Endodermal cell (in vitro differentiated cells): ENCODE measurements around the gene USF1. TPM values are rescaled to one million over a fixed set of nuclear protein-coding genes. Genes with fewer than 3 reads are reported as not detected.
"Not testable (repeated sequence)": the region's sequence is repeated elsewhere in the genome, so short reads cannot be mapped to it uniquely, and the experiment has no call there.

Experiments used
- DNase-seq: peaks from one replicate; pipeline ENCODE4 v3.0.0-alpha.2; 2017
- H3K27ac ChIP-seq: 2 replicates; pipeline ENCODE4 v1.5.1; 2013; ENCODE audit warnings: mild to moderate bottlenecking, low read depth, low read length, moderate library complexity
- H3K27me3 ChIP-seq: 2 replicates; pipeline ENCODE4 v1.6.1; 2013; ENCODE audit warnings: mild to moderate bottlenecking, low read length, moderate library complexity; ENCODE audit not compliant: insufficient read depth, control insufficient read depth, poor library complexity, severe bottlenecking
- H3K36me3 ChIP-seq: 2 replicates; pipeline ENCODE4 v1.7.0; 2013; ENCODE audit warnings: mild to moderate bottlenecking, low read length, moderate library complexity; ENCODE audit not compliant: control insufficient read depth, insufficient read depth
- H3K4me1 ChIP-seq: one replicate; pipeline ENCODE4 v1.7.0; 2013; ENCODE audit warnings: low read length; ENCODE audit not compliant: control insufficient read depth, insufficient read depth
- H3K4me3 ChIP-seq: 2 replicates; pipeline ENCODE4 v1.5.1; 2013; ENCODE audit warnings: mild to moderate bottlenecking, low read length, moderate library complexity
- H3K9ac ChIP-seq: 2 replicates; pipeline ENCODE4 v1.6.1; 2013; ENCODE audit warnings: mild to moderate bottlenecking, low read length, moderate library complexity; ENCODE audit not compliant: poor library complexity, severe bottlenecking; ENCODE audit errors: extremely low read depth
- H3K9me3 ChIP-seq: 2 replicates; pipeline ENCODE4 v1.6.1; 2013; ENCODE audit warnings: mild to moderate bottlenecking, low read length, moderate library complexity; ENCODE audit not compliant: control insufficient read depth
- H3K27ac Mint-ChIP-seq: 2 replicates; pipeline ENCODE4 v1.8.0; 2020; ENCODE audit warnings: mixed read lengths
- H3K27me3 Mint-ChIP-seq: 2 replicates; pipeline ENCODE4 v1.8.0; 2021; ENCODE audit warnings: mild to moderate bottlenecking, mixed read lengths; ENCODE audit not compliant: insufficient read depth
- H3K36me3 Mint-ChIP-seq: 2 replicates; pipeline ENCODE4 v1.8.0; 2020; ENCODE audit warnings: low read depth, mixed read lengths
- H3K4me1 Mint-ChIP-seq: 2 replicates; pipeline ENCODE4 v1.8.0; 2020; ENCODE audit warnings: mixed read lengths
- H3K4me3 Mint-ChIP-seq: 2 replicates; pipeline ENCODE4 v1.8.0; 2020; ENCODE audit warnings: mild to moderate bottlenecking, moderate library complexity, mixed read lengths
- H3K9me3 Mint-ChIP-seq: 2 replicates; pipeline ENCODE4 v1.8.0; 2020; ENCODE audit warnings: mild to moderate bottlenecking, mixed read lengths
- WGBS, 2 experiments: methylation state at CpG; one replicate each; pipeline versions ENCODE4 v1.1.5 to v1.1.7; 2013; ENCODE audit warnings: missing lambda C conversion rate in 2 of 2, mixed read lengths in 1 of 2; ENCODE audit not compliant: insufficient coverage in 1 of 2, insufficient read length in 1 of 2; 5-methylcytosine and 5-hydroxymethylcytosine counted together
- total RNA-seq, 2 donors: library from RNA; stranded (reverse); fragmentation: NEBNext Ultra II Directional in 1 of 2; extraction: Animal tissue kit (Norgen Biotek cat#: 25700) in 1 of 2; gene quantifications; 2 replicates in 1 of 2; 3 replicates in 1 of 2; pipeline ENCODE4 v1.2.1, GENCODE V29; 2021
- TF ChIP-seq, protein P1 (sequence below): fragments of 200-600 bp; sonication (generic); conservative IDR thresholded peaks from 2 replicates; pipeline ENCODE4 v1.5.0; 2021; ENCODE audit warnings: antibody characterized with exemption, mild to moderate bottlenecking

USF1 gene
- total RNA-seq, 2 donors from 2014 or later: 55.5 to 57.3 TPM

DNA sequence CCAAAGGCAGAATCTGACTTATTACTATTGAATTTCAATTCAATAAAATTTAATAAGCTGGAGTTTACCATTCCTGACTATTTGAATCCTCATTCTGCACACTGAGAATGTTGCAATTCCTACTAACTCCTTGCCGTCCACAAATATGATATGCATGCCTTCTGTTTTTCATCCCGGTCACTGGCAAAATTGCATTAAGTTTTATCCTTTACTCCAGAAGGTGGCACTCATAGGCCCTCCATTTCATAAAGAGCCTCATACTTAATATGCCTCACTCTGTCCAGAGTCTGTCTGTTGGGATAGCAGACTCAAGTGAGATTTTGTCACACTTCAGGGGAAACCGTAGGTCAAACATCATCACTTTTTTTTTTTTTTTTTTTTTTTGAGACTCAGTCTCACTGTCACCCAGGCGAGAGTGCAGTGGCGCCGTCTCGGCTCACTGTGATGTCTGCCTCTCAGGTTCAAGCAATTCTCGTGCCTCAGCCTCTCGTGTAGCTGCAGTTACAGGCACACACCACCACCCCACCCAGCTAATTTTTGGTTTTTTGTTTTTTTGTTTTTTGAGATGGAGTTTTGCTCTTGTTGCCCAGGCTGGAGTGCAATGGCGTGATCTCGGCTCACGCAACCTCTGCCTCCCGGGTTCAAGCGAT is 52.1 kb downstream of the USF1 start:
- 84 to 95% methylated on average over 3 to 14 of the region's 14 CpGs for WGBS, 2 experiments
- Histone ChIP-seq H3K9me3 (no peaks in the 10 kb centered on the region), H3K27me3 (no peaks in the 10 kb centered on the region), H3K27ac (no peak overlapping the region), H3K9ac (no peak overlapping the region), H3K4me3 (no peak overlapping the region), H3K4me1 (no peaks in the 10 kb centered on the region), H3K36me3 (peaks cover 44% of the 10 kb centered on the region)
- H3K9me3 Mint-ChIP-seq: no peaks in the 10 kb centered on the region
- peaks cover 15% of the 10 kb centered on the region for H3K4me1 Mint-ChIP-seq
- H3K27me3 Mint-ChIP-seq: no peaks in the 10 kb centered on the region
- no peak overlapping the region for H3K4me3 Mint-ChIP-seq
- no peak for DNase-seq
- H3K27ac Mint-ChIP-seq: no peak overlapping the region
- TF ChIP-seq, protein P1, sequence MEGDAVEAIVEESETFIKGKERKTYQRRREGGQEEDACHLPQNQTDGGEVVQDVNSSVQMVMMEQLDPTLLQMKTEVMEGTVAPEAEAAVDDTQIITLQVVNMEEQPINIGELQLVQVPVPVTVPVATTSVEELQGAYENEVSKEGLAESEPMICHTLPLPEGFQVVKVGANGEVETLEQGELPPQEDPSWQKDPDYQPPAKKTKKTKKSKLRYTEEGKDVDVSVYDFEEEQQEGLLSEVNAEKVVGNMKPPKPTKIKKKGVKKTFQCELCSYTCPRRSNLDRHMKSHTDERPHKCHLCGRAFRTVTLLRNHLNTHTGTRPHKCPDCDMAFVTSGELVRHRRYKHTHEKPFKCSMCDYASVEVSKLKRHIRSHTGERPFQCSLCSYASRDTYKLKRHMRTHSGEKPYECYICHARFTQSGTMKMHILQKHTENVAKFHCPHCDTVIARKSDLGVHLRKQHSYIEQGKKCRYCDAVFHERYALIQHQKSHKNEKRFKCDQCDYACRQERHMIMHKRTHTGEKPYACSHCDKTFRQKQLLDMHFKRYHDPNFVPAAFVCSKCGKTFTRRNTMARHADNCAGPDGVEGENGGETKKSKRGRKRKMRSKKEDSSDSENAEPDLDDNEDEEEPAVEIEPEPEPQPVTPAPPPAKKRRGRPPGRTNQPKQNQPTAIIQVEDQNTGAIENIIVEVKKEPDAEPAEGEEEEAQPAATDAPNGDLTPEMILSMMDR: no peak
- peaks cover 50% of the 10 kb centered on the region for H3K36me3 Mint-ChIP-seq

DNA sequence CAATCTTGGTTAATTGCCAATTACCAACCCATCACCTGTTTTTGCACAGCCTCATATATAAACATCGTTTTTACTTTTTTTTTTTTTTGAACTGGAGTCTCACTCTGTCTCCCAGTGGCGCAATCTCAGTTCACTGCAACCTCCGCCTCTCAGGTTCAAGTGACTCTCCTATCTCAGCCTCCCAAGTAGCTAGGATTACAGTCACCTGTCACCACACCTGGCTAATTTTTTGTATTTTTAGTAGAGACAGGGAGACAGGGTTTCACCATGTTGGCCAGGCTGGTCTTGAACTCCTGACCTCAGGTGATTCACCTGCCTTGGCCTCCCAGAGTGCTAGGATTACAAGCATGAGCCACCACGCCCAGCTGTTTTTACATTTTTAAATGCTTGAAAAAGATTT is 53.7 kb downstream of the USF1 start:
- H3K9me3 ChIP-seq, H3K27me3 Mint-ChIP-seq, H3K9ac ChIP-seq, H3K9me3 Mint-ChIP-seq, H3K4me1 ChIP-seq, DNase-seq, H3K4me3 ChIP-seq, H3K27ac Mint-ChIP-seq, H3K27ac ChIP-seq, H3K4me3 Mint-ChIP-seq, H3K27me3 ChIP-seq: not testable (repeated sequence)
- H3K36me3 ChIP-seq: peaks cover 30% of the 10 kb centered on the region
- Mint-ChIP-seq H3K4me1 (peaks cover 14% of the 10 kb centered on the region), H3K36me3 (peaks cover 33% of the 10 kb centered on the region)
- WGBS, 2 experiments: 96 to 100% methylated on average over 3 to 4 of the region's 4 CpGs

Other genes with a start within 250 kb of the USF1 start
- gene LY9, start 249.8 kb downstream of the USF1 start, total RNA-seq: not detected
- under 1 TPM in 1 of 2 donors, not detected in 1; 0.31 TPM for gene CD244, start 183.1 kb downstream of the USF1 start, total RNA-seq
- under 1 TPM; 0.22 to 0.51 TPM for gene ITLN1, start 160.8 kb downstream of the USF1 start, total RNA-seq
- 10 to 100 TPM; 20.3 to 29.7 TPM for gene ITLN2, start 91.2 kb downstream of the USF1 start, total RNA-seq
- 100 to 1,000 TPM; 190 to 226 TPM for gene F11R, start 24.8 kb downstream of the USF1 start, total RNA-seq
- gene TSTD1, start 7.0 kb downstream of the USF1 start, total RNA-seq: 10 to 100 TPM; 59.1 to 76.4 TPM
- under 1 TPM; 0.07 to 0.13 TPM for gene ARHGAP30, start 23.9 kb upstream of the USF1 start, total RNA-seq
- not detected for gene NECTIN4, start 43.6 kb upstream of the USF1 start, total RNA-seq
- 10 to 100 TPM; 14.6 to 25.4 TPM for gene KLHDC9, start 52.4 kb upstream of the USF1 start, total RNA-seq
- 10 to 100 TPM; 62.9 to 95.7 TPM for gene PFDN2, start 72.1 kb upstream of the USF1 start, total RNA-seq
- 10 to 100 TPM; 51.0 to 65.1 TPM for gene NIT1, start 72.1 kb upstream of the USF1 start, total RNA-seq
- 10 to 100 TPM; 34.2 to 39.8 TPM for gene DEDD, start 86.7 kb upstream of the USF1 start, total RNA-seq
- 10 to 100 TPM; 89.5 to 97.1 TPM for gene UFC1, start 108.0 kb upstream of the USF1 start, total RNA-seq
- 10 to 100 TPM; 26.7 to 39.7 TPM for gene USP21, start 113.5 kb upstream of the USF1 start, total RNA-seq
- 10 to 100 TPM; 46.4 to 47.2 TPM for gene PPOX, start 120.4 kb upstream of the USF1 start, total RNA-seq
- gene B4GALT3, start 131.5 kb upstream of the USF1 start, total RNA-seq: 10 to 100 TPM; 30.4 to 37.9 TPM
- gene ADAMTS4, start 153.1 kb upstream of the USF1 start, total RNA-seq: 1 to 10 TPM; 4.4 to 9.6 TPM
- 10 to 100 TPM; 83.5 to 100.0 TPM for gene NDUFS2, start 156.4 kb upstream of the USF1 start, total RNA-seq
- under 1 TPM; 0.68 to 0.69 TPM for gene FCER1G, start 169.3 kb upstream of the USF1 start, total RNA-seq
- 100 to 1,000 TPM; 268 to 396 TPM for gene APOA2, start 177.7 kb upstream of the USF1 start, total RNA-seq
- 10 to 100 TPM in 1 of 2 donors, 1 to 10 TPM in 1; 9.0 to 11.6 TPM for gene TOMM40L, start 180.1 kb upstream of the USF1 start, total RNA-seq
- gene NR1I3, start 192.2 kb upstream of the USF1 start, total RNA-seq: not detected
- gene PCP4L1, start 212.8 kb upstream of the USF1 start, total RNA-seq: 10 to 100 TPM in 1 of 2 donors, 1 to 10 TPM in 1; 4.0 to 11.3 TPM